Right hindlimb (tissue), 1 donor: ENCODE results near the gene DDX10.

Experiments used
- DNase-seq: peaks from one replicate; pipeline ENCODE4 v3.0.0-alpha.2; 2018

DDX10 gene

GRCh38 chr11:108662700-108663099 is 2.2 kb upstream of the DDX10 start:
- DNase-seq: no peak

GRCh38 chr11:108663154-108663877 is 1.6 kb upstream of the DDX10 start:
- DNase-seq: no peak

DNA sequence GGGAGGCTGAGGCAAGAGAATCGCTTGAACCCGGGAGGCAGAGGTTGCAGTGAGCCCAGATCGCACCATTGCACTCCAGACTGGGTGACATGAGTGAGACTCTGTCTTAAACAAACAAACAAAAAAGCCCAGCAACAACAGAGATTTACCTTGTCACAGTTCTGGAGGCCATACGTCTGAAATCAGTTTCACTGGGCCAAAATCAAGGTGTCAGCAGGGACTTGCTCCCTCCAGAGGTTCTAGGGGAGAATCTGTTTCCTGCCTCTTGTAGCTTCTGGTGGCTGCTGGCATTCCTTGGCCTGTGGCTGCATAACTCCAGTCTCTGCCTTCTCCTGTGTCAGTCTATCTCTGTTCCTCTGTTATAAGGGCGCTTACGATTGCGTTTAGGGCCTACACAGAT is 1.5 kb downstream of the DDX10 start:
- no peak for DNase-seq

DNA sequence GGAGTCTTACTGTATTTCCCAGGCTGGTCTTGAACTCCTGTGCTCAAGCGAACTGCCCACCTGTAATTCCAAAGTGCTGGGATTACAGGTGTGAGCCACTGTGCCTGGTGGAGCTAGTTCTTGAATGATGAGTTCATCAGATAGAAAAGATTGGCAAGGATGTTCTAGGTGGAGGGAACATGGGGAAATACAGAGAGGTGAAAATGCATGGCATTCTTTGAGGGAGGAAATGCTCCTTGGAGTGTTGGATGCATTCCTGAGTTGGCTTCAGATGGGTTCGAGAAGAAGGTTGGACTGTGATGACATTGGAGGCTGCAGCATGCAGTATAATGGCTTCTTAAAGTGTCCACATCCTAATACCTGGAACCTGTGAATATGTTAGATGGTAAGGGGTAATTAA is 4.4 kb downstream of the DDX10 start:
- no peak for DNase-seq

- no peak for DNase-seq
Observed at GRCh38 chr11:108669711-108670110, 4.8 kb downstream of the DDX10 start.

DNA sequence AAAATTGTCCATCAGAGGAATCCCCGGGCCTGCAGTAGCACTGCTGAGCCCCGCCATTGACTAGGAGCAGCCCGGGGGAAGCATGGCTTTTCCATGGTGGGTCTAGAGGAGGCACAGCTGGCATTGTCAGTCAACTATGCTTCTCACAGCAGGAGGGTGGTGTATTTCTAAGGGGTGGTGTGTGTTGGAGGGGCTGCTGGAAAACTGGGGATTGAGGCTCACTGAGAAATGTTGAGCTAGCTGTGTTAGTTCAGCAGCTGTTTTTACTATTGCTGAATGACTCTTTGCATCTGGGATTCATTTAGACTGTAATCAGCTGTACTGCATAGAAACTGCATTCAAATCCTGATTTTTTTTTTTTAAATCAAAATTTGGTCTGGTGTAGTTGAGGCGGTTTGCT is 5.6 kb downstream of the DDX10 start:
- peak; percentile 63 for DNase-seq

- DNase-seq: no peak
Observed at GRCh38 chr11:108672113-108672512, 7.2 kb downstream of the DDX10 start.

DNA sequence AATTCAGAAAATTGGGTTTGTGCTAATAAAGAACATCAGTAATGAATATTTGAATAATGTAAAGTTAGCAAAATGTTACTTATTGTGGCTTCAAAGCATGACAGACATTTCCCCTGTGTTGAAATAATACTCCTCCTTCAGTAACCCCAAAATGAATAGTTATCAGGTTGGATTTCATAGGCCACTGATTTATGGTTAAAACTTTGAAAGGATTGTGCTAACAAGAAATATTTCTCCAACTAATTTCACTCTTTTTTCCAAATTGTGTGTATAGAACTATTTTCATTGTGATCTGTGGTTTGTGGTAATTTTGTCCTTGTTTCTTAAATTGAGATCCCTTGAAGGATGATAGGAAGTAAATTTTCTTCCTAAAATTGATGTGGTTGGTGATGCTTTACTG is 7.9 kb downstream of the DDX10 start:
- DNase-seq: no peak

- DNase-seq: no peak
Observed at GRCh38 chr11:108679045-108679444, 14.2 kb downstream of the DDX10 start.

- DNase-seq: no peak
Observed at GRCh38 chr11:108680271-108680670, 15.4 kb downstream of the DDX10 start.

DNA sequence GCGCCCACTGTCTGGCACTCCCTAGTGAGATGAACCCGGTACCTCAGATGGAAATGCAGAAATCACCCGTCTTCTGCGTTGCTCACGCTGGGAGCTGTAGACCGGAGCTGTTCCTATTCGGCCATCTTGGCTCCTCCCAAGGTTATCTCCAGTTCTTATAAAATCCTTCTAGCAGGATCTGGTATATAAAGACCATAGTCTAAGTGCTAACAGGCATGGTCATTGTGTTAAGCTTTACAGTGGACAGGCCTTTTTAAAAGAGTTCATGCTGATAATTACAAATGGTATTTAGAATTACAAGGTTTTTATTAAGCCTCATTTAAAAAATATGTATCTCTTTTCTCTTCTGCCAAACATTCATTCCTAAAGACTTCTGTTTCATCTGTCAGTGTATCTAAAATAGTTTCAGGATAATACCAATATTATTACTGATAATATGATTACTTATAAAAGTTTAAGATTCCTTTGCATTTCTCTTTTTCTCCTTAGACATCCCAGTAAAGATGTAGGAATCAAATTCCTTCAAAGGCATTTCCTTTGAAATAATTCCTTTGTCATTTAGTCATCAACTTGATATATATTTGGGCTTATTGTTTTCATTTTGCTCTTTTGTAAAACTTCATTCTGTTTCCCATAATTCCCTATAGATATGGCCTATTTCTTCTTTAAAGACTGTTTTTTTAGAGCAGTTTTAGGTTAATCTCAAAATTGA is 20.7 kb downstream of the DDX10 start:
- DNase-seq: no peak

DNA sequence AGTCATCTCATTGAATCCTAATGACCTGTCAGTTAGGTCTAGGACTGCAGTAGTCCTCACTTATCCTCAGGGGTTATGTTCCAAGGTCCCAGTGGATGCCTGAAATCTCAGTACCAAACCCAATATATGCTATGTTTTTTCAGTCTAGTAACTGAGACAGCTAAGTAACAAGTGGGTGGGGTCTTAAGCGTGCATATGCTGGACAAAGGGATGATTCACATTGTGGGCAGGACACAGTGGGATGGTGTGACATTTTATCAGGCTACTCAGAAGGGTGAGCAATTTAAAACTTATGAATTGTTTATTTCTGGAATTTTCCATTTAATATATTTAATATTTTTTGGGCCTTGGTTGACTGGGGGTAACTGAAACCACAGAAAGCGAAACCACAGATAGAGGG is 29.0 kb downstream of the DDX10 start:
- no peak for DNase-seq

- DNase-seq: no peak
Observed at GRCh38 chr11:108694846-108695245, 30.0 kb downstream of the DDX10 start.

- peak; percentile 71 for DNase-seq
Observed at GRCh38 chr11:108697872-108698473, 33.1 kb downstream of the DDX10 start.

GRCh38 chr11:108698844-108699642 is 34.2 kb downstream of the DDX10 start:
- no peak for DNase-seq

DNA sequence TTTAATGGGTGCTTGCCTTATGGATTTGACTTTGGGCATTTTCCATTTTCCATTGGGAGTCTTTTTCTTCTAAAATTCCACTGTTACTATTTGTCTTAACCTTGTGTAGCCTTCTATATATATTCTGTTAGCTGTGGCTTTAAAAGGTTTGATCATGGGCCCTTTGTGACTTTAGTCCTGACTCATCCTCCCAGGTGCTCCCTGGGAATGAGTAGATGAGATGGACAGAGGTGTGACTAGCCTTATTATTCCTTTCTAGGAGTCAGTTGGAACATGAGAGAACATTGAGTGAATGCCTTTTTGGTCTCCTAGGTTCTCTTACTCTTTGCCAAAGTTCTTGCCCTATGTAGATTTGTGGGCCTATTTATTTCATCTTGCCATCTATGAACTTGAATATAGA is 39.0 kb downstream of the DDX10 start:
- DNase-seq: no peak

DNA sequence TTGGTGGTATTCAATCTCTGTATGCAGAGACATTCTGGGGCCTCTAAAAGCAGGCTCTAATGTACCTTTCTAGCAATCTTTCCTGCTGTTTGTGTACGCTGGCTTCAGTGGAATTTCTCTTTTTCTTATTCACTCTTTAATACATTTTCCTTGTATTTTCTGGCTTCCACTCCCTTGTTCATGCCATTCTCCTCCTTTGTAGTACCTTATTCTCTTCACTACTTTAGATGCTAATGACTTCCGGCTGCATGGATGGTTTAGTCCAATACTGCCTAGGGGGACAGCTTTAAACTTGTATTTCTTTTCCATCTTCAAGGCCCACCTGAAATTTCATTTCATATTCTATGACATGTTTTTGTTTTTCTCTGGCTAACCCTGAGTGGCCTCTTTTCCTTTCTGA is 40.2 kb downstream of the DDX10 start:
- DNase-seq: no peak

- no peak for DNase-seq
Observed at GRCh38 chr11:108708173-108708572, 43.3 kb downstream of the DDX10 start.

- no peak for DNase-seq
Observed at GRCh38 chr11:108709741-108710140, 44.9 kb downstream of the DDX10 start.

DNA sequence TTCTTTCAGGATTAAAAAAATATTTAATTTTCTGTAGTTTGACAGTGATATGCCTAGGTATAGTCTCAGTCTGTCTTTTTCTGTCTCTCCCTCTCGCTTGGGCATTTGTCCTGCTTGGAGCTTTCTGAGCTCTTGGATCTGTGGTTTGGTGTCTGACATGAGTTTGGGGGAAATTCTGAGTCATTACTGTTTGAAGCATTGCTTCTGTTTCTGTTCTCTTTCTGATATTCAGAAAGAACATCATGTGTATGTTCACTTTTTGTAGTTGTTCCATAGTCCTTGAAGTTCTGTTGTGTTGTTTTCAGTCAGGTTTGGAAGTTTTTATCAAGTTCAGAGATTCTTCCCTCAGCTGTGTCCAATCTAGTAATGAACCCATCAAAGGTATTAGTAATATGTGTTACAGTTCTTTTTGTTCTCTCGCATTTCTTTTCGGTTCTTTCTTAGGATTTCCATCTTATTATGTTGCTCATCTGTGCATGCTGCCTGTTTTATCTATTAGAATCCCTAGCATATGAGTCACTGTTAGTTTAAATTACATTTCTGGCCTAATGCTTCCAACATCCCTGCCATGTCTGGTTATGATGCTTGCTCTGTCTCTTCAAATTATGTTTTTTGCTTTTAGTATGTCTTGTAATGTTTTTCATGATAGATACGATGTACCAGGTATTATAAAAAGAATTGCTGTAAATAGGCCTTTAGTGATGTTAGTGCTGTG is 48.4 kb downstream of the DDX10 start:
- DNase-seq: no peak

- DNase-seq: no peak
Observed at GRCh38 chr11:108715239-108715638, 50.4 kb downstream of the DDX10 start.

GRCh38 chr11:108718466-108718865 is 53.6 kb downstream of the DDX10 start:
- DNase-seq: no peak
